ENCODE results near the gene TBC1D16. TPM values are rescaled to one million over a fixed set of nuclear protein-coding genes. Genes with fewer than 3 reads are reported as not detected.

TBC1D16 gene
- total RNA-seq, 2 experiments from 2014 or later: 0.38 to 0.74 TPM

DNA sequence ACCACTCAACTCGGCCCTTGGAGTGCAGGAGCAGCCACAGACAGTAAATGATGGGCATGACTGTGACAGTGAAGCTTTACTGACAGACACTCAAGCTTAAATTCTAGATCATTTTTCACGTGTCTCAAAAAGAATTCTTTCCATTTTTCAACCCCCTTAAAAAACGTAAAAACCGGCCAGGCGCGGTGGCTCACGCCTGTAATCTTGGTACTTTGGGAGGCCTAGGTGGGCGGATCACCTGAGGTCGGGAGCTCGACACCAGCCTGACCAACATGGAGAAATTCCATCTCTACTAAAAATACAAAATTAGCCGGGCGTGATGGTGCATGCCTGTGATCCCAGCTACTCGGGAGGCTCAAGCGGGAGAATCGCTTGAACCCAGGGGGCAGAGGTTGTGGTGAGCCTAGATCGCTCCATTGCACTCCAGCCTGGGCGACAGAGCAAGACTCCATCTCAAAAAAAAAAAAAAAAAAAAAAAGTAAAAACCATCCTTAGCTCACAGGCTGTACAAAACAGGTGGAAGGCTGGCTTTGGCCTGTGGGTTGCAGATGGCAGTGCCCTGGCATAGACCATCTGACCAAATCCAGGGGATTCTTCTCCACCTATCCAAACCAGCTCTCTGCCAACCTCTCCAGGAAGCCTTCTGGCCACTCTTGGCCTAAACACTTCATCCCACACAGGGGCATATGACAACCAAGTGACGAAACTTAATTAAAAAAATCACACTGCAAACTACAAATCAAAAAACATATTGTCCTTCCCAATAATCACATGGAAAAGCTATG is 18.3 kb downstream of the TBC1D16 start:
- BruUV-seq (replicated peaks): no TSS peak
- TF ChIP-seq, protein P1, sequence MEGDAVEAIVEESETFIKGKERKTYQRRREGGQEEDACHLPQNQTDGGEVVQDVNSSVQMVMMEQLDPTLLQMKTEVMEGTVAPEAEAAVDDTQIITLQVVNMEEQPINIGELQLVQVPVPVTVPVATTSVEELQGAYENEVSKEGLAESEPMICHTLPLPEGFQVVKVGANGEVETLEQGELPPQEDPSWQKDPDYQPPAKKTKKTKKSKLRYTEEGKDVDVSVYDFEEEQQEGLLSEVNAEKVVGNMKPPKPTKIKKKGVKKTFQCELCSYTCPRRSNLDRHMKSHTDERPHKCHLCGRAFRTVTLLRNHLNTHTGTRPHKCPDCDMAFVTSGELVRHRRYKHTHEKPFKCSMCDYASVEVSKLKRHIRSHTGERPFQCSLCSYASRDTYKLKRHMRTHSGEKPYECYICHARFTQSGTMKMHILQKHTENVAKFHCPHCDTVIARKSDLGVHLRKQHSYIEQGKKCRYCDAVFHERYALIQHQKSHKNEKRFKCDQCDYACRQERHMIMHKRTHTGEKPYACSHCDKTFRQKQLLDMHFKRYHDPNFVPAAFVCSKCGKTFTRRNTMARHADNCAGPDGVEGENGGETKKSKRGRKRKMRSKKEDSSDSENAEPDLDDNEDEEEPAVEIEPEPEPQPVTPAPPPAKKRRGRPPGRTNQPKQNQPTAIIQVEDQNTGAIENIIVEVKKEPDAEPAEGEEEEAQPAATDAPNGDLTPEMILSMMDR (conservative IDR thresholded peaks at IDR 0.05; ENCODE audit: low read length): no peak
- TF ChIP-seq EZH2phosphoT487 (IDR thresholded peaks at IDR 0.05; ENCODE audit: borderline replicate concordance, low read depth, low read length): no peak

DNA sequence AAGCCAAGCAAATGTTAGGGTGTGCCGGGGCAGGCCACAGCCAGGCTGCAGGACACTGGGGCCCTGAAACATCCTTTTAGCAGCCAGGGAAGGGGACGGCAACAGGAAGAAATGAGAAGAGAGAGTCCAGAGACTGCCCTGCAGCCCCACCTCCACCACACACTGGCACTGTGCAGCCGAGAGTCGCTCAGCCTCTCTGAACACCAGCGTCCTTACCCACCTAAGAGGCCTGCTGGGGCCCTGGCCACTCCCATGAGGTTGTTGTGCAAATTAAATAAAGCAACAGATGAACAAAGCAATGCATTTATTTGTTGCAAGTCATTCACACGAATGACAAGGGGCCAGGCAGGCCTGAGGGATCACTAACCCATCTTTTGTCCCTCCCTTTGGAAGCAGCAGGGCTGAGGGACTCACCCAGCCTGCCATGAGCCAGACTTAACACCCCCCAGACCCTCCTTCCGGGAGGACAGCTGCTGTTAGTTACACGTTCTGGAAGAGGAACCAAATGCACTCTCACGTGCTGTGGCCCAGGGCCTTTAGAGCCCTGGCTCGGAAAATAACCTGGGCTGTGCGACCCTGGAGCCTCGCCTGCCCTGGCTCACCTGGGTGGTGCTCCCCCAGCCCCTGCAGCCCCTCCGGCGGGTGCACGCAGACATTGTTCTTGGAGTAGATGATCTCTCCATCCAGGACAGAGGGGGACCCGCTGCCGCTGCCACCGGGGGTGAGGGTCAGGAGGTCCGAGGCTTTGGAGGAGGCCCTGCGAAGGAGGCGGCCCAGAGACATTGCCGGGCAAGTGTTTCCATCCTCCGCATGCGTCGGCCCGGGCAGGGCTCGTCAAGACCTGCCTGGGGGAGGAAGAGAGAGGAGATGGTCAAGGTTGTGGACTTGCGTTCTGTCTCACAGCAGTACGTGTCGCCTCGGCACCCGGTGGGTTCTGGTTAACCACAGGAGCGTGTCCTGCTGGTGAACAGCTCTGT is 22.6 kb downstream of the TBC1D16 start:
- ChIA-PET POLR2A (no interaction called here), CTCF (ENCODE audit: unreplicated experiment) (no interaction called here)
- no peak for TF ChIP-seq EZH2phosphoT487 (IDR thresholded peaks at IDR 0.05; ENCODE audit: borderline replicate concordance, low read depth, low read length)
- TF ChIP-seq, protein P1 (conservative IDR thresholded peaks at IDR 0.05; ENCODE audit: low read length): no peak
- no peak for DNase-seq (ENCODE audit: low spot score)
- Histone ChIP-seq H4K20me1 (ENCODE audit: insufficient read depth, low read length) (no peaks in the 10 kb centered on the region), H3K79me2 (ENCODE audit: insufficient read depth, low read depth, low read length) (no peaks in the 10 kb centered on the region), H2AFZ (ENCODE audit: low read length) (no peak overlapping the region), H3K4me1 (ENCODE audit: insufficient read depth, low read length, poor library complexity, severe bottlenecking) (no peaks in the 10 kb centered on the region), H3K9me2 (ENCODE audit: insufficient read depth, low read length) (no peaks in the 10 kb centered on the region), H3K9me3 (ENCODE audit: low read length) (no peaks in the 10 kb centered on the region), H3K27ac (ENCODE audit: low read depth, low read length, poor library complexity, severe bottlenecking) (no peak overlapping the region), H3K36me3 (ENCODE audit: insufficient read depth, low read length) (no peaks in the 10 kb centered on the region), H3K4me3 (ENCODE audit: low read depth, low read length, poor library complexity, severe bottlenecking) (no peak overlapping the region), H3K4me2 (ENCODE audit: low read length) (no peak overlapping the region)
- no TSS peak for BruUV-seq (replicated peaks)
- intact Hi-C loops (cut with micrococcal nuclease; ENCODE audit: unreplicated experiment): no loop called here

More for the DNA sequence above, 18.3 kb downstream of the TBC1D16 start:
- CTCF ChIA-PET (ENCODE audit: unreplicated experiment): no interaction called here
- Histone ChIP-seq H3K79me2 (ENCODE audit: insufficient read depth, low read depth, low read length) (no peaks in the 10 kb centered on the region), H3K27ac (ENCODE audit: low read depth, low read length, poor library complexity, severe bottlenecking) (no peak overlapping the region), H3K4me1 (ENCODE audit: insufficient read depth, low read length, poor library complexity, severe bottlenecking) (no peaks in the 10 kb centered on the region), H3K4me3 (ENCODE audit: low read depth, low read length, poor library complexity, severe bottlenecking) (no peak overlapping the region), H3K9me3 (ENCODE audit: low read length) (no peaks in the 10 kb centered on the region), H3K4me2 (ENCODE audit: low read length) (no peak overlapping the region), H3K9me2 (ENCODE audit: insufficient read depth, low read length) (no peaks in the 10 kb centered on the region), H3K36me3 (ENCODE audit: insufficient read depth, low read length) (no peaks in the 10 kb centered on the region), H2AFZ (ENCODE audit: low read length) (no peak overlapping the region), H4K20me1 (ENCODE audit: insufficient read depth, low read length) (no peaks in the 10 kb centered on the region)
- POLR2A ChIA-PET: interaction anchor here (0.6 kb wide), 1 partner anchor 38 kb away, joined by 6 read pairs; no protein-coding TSS in a partner anchor
- no peak for DNase-seq (ENCODE audit: low spot score)
- intact Hi-C loops (cut with micrococcal nuclease; ENCODE audit: unreplicated experiment): no loop called here

Measured in OCI-LY7 (cell line).